D721Med (cell line): ENCODE measurements around the gene SLC25A53.

Experiments used
- DNase-seq: peaks from one replicate; pipeline ENCODE4 v3.0.0; 2011; ENCODE audit warnings: low spot score; ENCODE audit not compliant: insufficient read length
- FAIRE-seq: peaks from 2 replicates; lab custom pipeline; 2011; peaks lifted over from hg19 to GRCh38; lab: Jason Lieb, UNC
- TF ChIP-seq, protein P1 (sequence below): IDR thresholded peaks from 2 replicates; pipeline ENCODE4 v1.5.1; 2012; ENCODE audit warnings: mild to moderate bottlenecking, control low read depth; ENCODE audit not compliant: insufficient read depth; ENCODE audit errors: missing control alignments

SLC25A53 gene

DNA sequence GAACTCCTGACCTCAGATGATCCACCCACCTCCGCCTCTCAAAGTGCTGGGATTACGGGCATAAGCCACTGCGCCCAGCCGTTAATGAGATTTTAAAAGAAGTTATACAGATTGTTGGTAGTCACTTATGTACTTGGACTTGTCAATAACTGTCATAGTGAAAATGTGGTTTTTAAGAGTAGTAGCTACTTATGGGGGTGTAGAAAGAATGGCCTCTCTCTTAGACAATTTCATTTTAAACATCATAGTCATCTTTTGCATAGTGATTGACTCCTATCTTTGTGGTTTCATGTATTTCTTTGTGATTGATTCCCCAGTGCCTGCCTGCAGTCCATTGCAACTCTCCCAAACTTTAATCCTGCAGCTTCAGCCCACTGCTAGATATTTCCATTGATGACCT is 26.9 kb upstream of the SLC25A53 start:
- no peak for FAIRE-seq
- DNase-seq = no peak
- TF ChIP-seq, protein P1, sequence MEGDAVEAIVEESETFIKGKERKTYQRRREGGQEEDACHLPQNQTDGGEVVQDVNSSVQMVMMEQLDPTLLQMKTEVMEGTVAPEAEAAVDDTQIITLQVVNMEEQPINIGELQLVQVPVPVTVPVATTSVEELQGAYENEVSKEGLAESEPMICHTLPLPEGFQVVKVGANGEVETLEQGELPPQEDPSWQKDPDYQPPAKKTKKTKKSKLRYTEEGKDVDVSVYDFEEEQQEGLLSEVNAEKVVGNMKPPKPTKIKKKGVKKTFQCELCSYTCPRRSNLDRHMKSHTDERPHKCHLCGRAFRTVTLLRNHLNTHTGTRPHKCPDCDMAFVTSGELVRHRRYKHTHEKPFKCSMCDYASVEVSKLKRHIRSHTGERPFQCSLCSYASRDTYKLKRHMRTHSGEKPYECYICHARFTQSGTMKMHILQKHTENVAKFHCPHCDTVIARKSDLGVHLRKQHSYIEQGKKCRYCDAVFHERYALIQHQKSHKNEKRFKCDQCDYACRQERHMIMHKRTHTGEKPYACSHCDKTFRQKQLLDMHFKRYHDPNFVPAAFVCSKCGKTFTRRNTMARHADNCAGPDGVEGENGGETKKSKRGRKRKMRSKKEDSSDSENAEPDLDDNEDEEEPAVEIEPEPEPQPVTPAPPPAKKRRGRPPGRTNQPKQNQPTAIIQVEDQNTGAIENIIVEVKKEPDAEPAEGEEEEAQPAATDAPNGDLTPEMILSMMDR = no peak

DNA sequence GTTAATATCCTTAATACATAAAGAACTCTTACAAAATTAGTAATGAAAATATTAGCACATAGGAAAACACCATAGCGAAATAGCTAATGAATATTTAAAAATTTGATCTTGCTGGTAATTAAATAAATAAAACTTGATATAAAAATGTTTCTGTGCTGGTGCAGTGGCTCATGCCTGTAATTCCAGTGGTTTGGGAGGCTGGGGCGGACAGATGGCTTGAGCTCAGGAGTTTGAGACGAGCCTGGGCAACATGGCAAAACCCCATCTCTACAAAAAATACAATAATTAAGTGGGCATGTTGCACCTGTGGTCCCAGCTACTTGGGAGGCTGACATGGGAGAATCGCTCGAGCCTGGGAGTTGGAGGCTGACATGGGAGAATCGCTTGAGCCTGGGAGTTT is 17.0 kb upstream of the SLC25A53 start:
- TF ChIP-seq, protein P1 = no peak
- no peak for FAIRE-seq
- DNase-seq = no peak

DNA sequence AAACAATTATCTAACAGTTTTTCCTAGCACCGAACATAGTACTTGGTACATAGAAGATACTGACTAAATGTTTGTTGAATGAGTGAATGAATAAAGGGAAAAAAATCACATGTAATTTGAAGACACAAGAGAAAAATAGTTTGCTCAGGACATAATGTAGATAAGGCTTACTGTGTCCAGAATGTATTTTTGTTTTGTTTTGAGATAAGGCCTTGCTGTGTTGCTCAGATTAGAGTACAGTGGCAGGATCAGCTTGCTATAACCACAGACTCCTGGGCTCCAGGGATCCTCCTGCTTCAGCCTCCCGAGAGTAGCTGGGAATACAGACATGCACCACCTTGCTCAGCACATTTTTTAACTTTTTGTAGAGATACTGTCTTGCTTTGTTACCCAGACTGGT is 16.0 kb upstream of the SLC25A53 start:
- FAIRE-seq (no peak), DNase-seq (no peak)
- TF ChIP-seq, protein P1 = no peak

DNA sequence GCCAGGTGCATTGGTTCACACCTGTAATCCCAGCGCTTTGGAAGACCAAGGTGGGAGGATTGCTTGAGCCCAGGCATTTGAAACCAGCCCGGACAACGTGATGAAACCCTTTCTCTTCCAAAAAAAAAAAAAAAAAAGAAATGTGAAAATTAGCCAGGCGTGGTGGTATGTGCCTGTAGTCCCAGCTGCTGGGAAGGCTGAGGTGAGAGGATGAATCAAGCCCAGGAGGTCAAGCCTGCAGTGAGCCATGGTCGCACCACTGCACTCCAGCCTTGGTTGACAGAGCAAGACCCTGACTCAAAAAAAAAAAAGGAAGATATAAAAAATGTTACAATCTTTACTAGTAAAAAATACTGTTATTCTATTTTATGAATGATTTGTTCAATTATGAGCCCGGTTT is 15.3 kb upstream of the SLC25A53 start:
- no peak for DNase-seq
- FAIRE-seq = no peak
- TF ChIP-seq, protein P1 = no peak

DNA sequence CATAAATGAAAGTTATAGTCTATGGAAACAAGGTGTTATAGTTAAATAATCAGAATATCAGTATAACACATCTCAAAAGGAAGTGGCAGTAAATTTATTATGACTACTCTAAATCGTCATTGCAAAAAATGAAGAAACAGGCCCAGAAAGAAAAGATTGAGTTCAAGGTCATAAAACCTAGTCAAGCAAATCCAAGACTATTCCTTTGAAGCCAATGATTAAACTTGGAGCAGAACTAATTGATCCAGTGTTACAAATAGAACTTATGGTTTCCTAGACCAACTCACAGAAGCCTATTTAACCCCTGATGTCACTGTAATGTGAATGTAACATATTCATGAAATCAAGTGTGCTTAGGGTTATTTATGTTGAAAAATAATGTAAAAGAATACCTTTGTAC is 11.3 kb upstream of the SLC25A53 start:
- no peak for FAIRE-seq
- TF ChIP-seq, protein P1 = no peak
- DNase-seq = no peak

DNA sequence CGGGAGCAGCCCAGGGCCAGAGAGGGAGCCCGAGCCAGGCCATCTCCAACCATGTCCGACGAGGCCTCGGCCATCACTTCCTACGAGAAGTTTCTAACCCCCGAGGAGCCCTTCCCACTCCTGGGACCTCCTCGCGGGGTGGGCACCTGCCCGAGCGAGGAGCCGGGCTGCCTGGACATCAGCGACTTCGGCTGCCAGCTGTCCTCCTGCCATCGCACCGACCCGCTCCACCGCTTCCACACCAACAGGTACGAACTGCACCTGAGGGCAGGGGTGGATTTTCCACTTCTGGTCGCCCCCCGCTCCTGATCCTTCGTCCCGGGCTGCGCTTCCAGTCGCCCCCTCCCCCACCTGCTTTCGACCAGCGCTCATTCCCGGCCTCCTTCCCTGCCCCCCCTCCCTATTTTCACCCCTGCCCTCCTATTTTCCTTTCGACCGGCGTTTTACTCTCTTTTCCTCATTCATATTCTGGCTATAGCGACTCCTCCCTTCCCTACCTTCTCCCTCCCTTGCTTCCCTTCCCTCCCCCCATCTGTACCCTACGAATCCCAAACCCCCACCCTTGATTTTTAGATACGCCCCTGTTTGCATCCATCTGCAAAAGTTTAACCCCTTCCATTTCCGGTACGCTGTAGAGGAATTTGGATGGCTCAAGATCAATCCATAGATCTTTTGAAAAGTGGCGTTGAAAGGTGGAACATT is 10.1 kb upstream of the SLC25A53 start:
- FAIRE-seq (no peak), DNase-seq (no peak)
- TF ChIP-seq, protein P1 = no peak
